ENCODE results near the gene TMEM167B.
"Not testable (repeated sequence)": the region's sequence is repeated elsewhere in the genome, so short reads cannot be mapped to it uniquely, and the experiment has no call there.

The TMEM167B gene

GRCh38 chr1:109090196-109091077 is at the start of gene TMEM167B:
TMEM167B (plus strand) TSS chr1:109090764; CDS start chr1:109090873, 109 bp downstream.
- DNase-seq = peak; percentile 93

DNA sequence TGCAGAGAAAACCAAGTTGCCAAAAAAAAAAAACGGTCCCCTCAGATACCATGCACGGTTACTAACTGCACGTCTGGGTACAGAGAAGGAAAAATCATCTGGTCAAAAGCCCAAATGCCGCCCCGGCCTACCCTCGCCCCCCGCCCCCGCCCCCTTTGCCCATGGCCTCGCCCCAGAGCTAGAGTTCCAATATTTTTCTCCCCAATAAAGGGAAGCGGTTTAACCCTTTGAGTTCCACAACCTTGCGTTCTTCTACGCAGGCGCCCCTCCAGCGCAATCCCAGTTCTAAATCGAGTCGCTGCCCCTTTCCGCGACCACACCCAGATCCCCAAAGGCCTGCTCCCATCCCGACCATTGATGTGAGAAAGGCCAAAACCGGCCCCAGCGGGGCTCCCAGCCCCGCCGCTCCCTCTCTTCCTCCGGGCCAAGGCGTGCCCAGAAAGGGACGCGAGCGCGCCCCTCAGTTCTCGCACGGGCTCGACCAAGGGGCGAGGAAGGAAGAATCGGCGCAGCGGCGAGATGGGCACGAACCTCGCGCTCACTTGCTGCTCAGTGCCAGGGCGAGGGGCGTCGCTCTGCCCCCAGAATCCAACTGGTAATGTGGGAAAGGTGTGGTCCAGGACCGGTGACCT is 49.5 kb upstream of the TMEM167B start:
- peak; percentile 32 for DNase-seq

DNA sequence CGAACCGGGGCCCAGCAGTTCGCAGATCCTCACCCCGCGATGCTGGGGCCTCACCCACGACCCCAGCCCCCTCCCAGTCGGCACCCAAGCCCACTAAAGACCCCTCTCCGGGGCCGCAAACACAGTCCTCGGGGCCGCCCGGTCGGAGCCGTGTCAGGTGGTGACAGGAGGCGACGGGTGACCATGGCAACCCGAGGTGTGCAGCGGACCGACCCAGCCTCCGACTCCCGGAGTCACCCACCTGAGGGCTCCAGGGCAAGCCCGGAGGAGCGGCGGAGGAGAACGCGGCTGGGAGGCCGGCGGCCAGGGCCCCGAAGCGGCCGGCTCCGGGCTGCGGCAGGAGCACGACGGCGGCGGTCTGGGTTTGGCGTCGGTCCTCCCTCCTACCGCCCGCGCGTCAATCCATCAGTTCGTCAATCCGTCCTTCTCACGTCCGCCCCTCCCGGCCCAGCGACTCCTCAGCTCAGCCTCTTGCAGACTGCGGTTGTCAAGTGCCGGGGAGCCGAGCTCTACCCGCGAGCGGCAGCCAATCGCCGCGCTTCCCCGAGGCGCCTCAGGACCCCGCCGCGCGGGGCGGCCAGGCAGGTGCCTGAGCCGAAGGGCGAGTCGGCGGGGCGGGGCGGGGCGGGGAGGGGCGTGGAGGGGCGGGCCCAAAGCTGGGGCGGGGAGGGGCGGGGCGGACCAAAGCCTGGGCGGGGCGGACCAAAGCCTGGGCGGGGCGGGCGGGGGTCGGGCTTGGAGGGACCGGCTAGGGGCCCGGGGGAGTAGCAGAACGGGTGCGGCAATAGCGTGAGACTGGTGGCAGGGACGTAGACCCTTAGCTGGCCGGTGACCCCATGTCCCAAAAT is 48.7 kb upstream of the TMEM167B start, which contains the start of gene WDR47:
TSS of gene WDR47 (minus strand) at position 482 of the 848 bp plus-strand sequence. CDS start 18,590 bp downstream, outside the sequence.
- DNase-seq = peak; percentile 97

DNA sequence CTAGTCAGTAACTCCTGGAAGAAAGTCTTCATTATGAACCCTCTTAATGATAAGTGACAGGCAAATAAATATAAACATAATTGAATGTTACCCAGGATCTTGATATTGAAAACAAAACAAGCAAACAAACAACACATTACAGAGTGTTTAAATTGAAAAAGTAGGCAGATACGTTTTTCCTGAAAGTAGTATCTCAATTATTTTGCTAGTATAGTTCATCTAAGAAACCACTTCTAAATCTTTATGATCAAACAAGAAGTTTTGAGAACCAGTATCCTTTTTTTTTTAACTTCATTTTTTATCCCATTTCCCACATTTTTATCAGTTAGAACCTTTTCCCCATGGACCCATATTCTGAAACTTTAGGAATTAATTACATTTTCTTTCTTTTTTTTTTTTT is 45.0 kb upstream of the TMEM167B start:
- no peak for DNase-seq

GRCh38 chr1:109046671-109047070 is 43.9 kb upstream of the TMEM167B start:
- DNase-seq = no peak

GRCh38 chr1:109047339-109047738 is 43.2 kb upstream of the TMEM167B start:
- DNase-seq = no peak

GRCh38 chr1:109048335-109048734 is 42.2 kb upstream of the TMEM167B start:
- no peak for DNase-seq

- no peak for DNase-seq
Observed at GRCh38 chr1:109050228-109050995, 40.2 kb upstream of the TMEM167B start.

GRCh38 chr1:109052145-109052544 is 38.4 kb upstream of the TMEM167B start:
- not testable (repeated sequence) for DNase-seq

DNA sequence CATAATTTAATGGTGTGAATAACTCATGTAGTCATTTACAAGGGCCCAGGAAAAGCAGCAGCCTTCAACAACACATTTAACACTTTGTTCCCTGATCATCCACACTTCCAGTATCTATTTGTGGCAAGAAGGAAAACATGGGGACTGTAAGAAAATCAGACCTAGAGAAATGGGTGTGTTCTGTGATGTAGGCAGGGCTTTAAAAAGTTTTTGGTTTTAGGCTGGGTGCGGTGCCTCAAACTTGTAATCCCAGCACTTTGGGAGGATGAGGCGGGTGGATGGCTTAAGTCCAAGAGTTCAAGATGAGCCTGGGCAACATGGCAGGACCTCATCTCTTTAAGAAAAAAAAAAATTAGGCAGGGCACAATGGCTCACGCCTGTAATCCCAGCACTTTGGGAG is 34.5 kb upstream of the TMEM167B start:
- no peak for DNase-seq

GRCh38 chr1:109059026-109059425 is 31.5 kb upstream of the TMEM167B start:
- DNase-seq = no peak

DNA sequence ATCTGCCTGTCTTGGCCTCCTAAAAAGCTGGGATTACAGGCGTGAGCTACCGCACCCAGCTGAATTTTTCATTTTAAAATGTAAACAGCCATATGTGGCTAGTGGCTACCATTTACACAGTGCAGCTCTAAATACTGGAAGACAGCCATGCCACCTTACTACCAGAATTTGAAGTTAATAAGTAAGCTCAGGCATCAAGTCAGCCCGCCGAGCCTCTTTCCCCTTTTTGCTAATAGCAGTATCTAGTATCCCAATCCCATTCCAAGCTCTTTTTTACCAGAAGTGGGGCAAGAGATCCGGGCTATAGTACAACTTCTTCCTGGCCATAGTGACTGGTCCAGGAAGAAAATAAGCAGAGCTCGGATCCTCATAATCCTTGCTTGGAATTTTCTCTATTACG is 29.9 kb upstream of the TMEM167B start:
- DNase-seq = no peak

DNA sequence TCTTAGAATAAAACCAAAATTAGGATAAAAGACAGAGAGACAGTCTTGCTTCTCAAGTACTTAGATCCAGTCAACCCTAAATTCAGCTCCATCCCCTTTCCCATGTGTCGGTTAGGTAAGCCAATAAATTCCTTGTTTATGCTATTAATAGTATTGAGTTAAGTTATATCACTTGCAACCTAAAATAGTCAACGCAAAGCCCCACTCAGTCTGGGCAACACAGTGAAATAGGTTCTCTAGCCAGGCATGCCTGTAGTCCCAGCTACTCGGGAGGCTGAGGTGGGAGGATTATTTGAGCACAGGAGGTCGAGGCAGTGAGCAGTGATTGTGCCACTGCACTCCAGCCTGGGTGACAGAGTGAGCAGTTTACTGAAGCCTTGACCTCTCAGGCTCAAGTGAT is 29.4 kb upstream of the TMEM167B start:
- no peak for DNase-seq

DNA sequence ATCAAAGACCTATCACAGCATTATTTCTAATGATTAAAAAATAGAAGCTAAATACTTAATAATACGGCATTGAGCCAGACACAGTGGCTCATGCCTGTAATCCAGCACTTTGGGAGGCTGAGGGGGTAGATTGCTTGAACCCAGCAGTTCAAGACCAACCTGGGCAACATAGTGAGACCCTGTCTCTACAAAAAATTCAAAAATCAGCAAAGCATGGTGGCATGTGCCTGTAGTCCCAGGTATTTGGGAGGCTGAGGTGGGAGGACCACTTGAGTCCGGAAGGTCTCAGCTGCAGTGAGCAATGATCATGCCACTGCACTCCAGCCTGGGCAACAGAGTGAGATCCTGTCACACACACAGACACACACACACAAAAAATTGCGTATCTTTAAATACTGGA is 25.4 kb upstream of the TMEM167B start:
- DNase-seq = no peak

DNA sequence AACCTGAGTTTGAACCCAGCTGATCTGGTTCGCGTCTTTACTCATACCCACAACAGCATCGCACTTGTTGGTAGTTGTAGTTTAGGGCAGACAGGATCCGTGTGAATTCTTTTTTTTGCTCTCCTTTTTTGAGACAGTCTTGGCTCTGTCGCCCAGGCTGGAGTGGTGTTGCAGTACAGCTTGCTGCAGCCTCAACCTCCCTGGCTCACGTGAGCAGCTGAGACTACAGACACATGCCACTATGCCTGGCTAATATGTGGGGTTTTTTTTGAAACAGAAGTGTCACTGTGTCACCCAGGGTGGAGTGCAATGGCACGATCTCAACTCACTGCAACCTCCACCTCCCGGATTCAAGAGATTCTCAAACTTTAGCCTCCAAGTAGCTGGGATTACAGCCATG is 22.7 kb upstream of the TMEM167B start:
- DNase-seq = no peak

GRCh38 chr1:109069294-109069693 is 21.3 kb upstream of the TMEM167B start:
- DNase-seq = no peak

GRCh38 chr1:109075531-109076490 is 14.8 kb upstream of the TMEM167B start, which contains the start of gene TAF13:
TAF13 (minus strand) TSS chr1:109076003; CDS start chr1:109075947, 56 bp downstream.
- DNase-seq = peak; percentile 93

DNA sequence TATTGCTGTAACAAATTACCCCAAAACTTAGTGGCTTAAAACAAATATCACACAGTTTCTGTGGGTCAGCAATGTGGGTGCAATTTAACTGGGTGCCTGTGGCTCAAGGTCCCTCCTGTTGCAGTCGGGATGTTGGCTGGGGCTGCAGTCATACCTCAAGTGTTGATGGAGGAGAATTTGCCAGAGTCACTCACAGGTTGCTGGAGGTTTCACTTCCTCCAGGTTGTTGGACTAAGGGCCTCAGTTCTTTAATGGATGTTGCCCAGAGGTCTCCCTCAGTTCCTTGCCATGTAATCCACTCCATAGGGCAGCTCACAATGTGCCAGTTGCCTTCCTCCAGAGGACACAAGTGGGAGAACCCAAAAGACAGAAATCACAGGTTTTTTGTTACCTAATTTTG is 12.2 kb upstream of the TMEM167B start:
- DNase-seq = no peak

DNA sequence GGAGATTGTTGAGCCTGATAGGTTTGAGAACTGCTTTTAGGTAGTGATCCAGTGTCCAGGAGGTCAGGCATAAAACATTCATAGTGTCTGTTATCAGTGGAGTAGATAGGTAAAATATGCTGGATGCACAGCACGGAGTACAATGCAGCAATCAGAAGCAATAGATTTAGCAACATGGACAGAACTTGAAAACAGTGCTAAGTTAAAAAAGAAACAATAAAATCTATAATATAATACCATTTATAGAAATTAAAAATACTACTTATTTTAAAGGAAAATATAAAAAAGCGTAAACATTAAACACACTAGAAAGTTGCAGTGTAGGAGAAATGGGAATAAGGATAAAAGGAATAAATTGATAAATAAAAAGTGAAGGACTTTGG is 11.3 kb upstream of the TMEM167B start:
- DNase-seq = no peak

GRCh38 chr1:109080441-109081082 is 10.0 kb upstream of the TMEM167B start:
- DNase-seq = no peak

DNA sequence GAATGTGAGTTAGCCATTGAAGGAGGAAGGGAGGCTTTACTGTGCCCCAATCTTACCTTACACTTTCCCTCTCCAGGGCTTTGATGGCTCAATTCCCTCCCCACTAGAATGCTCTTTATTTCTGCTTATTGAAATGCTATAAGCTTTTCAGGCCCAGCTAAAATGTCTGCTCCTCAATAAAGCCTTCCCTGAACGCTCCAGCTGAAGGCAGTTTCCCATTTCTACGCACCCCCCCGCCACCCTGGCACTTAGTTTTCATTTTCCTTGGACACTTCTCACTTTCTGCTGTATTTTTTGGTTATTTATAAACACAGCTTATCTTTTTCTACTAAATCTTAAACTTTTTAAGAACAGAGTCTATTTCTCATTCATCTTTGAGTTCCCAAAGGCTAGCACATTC is 7.1 kb upstream of the TMEM167B start:
- no peak for DNase-seq

Measured in activated CD4-positive, alpha-beta T cell treated with anti-CD3 and anti-CD28 coated beads, Interleukin-2, amount 50 U/mL, for 16 hours (primary cell).